Hematopoietic multipotent progenitor cell treated with erythropoietin and hydrocortisone succinate and interleukin-3 and kit ligand, for 8 days (in vitro differentiated cells): Measurements from ENCODE around the gene NKTR.

Source experiments
- DNase-seq: peaks from one replicate; pipeline ENCODE4 v3.0.0-alpha.2; 2015

Gene NKTR

GRCh38 chr3:42683875-42684598 lies 83.6 kb downstream of the NKTR start:
- DNase-seq: peak; percentile 9

- DNase-seq: no peak
These were observed 84.3 kb downstream of the NKTR start for GRCh38 chr3:42684632-42685362.

DNA sequence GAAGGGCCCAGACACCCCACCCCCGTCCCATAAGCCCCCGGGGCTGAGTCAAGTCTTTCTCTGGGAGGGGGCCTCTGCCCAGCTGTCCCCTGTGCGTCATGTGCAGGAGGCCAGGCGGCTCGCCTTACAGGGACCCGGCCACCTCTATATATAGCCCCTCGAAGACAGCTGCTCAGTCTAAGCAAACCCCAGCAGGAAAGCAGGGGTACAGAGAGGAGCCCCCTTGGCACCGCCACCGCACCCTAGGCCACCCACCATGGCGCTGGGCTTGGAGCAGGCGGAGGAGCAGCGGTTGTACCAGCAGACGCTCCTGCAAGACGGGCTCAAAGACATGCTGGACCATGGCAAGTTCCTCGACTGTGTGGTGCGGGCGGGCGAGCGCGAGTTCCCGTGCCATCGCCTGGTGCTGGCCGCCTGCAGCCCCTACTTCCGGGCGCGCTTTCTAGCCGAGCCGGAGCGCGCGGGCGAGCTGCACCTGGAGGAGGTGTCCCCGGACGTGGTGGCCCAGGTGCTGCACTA lies 84.9 kb downstream of the NKTR start, which contains the start of gene KLHL40:
Gene KLHL40 (plus strand): TSS at position 175 of the 519 bp plus-strand sequence. CDS start 82 bp downstream, at position 257.
- DNase-seq: no peak

DNA sequence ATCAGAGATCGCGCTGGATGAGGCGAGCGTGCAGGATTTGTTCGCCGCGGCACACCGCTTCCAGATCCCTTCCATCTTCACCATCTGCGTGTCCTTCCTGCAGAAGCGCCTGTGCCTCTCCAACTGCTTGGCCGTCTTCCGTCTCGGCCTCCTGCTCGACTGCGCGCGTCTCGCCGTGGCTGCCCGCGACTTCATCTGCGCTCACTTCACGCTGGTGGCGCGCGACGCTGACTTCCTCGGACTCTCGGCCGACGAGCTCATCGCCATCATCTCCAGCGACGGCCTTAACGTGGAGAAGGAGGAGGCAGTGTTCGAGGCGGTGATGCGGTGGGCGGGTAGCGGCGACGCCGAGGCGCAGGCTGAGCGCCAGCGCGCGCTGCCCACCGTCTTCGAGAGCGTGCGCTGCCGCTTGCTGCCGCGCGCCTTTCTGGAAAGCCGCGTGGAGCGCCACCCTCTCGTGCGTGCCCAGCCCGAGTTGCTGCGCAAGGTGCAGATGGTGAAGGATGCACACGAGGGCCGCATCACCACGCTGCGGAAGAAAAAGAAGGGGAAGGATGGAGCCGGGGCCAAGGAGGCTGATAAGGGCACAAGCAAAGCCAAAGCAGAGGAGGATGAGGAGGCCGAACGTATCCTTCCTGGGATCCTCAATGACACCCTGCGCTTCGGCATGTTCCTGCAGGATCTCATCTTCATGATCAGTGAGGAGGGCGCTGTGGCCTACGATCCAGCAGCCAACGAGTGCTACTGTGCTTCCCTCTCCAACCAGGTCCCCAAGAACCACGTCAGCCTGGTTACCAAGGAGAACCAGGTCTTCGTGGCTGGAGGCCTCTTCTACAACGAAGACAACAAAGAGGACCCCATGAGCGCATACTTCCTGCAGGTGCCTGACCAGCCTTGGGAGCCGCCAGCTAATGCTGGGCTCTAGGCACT lies 85.7 kb downstream of the NKTR start:
- DNase-seq: no peak

GRCh38 chr3:42686832-42687650 lies 86.6 kb downstream of the NKTR start:
- DNase-seq: no peak

GRCh38 chr3:42688016-42688415 lies 87.5 kb downstream of the NKTR start:
- DNase-seq: no peak

DNA sequence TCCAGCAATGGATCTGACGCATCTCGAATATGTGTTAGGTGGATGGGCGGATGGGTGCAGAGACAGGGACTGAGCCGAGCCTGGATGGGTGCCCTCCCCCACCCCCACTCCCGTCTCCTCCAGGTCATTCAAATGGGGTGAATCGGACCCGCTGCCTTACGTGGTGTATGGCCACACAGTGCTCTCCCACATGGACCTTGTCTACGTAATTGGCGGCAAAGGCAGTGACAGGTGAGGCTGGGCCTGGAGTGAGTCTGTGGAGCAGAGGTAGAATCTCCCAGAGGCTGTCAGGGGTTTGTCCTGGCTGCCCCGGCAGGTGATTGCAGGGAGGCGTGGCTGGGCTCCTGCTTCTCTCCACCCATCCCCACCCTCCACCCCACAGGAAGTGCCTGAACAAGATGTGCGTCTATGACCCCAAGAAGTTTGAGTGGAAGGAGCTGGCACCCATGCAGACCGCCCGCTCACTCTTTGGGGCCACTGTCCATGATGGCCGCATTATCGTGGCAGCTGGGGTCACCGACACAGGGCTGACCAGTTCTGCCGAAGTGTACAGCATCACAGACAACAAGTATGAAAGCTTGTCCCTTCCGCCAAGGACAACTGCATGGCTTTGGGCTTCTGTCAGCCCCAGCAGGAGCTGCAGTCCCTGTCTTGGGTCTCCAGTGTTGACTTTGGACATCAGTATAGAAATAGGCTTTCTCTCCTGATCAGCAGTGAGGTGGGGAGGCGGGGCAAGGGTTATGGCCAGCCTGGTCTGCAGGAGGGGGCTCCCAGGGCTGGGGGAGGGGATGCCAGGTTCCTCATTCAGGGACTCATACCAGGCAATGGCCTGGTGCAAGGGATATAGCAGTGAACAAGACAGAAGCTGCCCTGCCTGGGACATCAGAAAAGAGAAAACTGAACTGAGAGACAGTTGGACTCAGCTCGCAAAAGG lies 88.3 kb downstream of the NKTR start:
- no peak for DNase-seq

GRCh38 chr3:42689421-42690014 lies 89.0 kb downstream of the NKTR start:
- DNase-seq: no peak

DNA sequence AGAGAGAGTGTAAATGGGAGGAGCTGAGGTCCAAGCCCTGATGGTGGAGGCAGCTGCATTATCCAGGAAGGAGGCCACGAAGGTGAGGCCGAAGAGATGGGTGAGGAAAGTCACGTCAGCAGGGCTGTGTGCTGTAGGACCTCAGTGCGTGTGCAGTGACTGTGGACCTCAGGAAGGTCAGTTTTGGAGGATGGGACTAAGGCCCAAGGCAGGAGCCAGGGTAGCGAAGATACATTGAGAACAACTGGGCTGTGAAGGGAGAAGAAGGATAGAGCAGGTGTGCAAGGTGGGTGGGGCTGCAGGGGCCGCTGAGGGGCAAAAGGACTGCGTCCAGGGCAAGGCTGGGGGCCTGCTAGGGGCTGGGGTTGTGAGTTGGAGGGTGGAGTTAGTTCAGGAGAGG lies 89.7 kb downstream of the NKTR start:
- DNase-seq: no peak

- DNase-seq: no peak
These were observed 90.5 kb downstream of the NKTR start for GRCh38 chr3:42690766-42691680.

DNA sequence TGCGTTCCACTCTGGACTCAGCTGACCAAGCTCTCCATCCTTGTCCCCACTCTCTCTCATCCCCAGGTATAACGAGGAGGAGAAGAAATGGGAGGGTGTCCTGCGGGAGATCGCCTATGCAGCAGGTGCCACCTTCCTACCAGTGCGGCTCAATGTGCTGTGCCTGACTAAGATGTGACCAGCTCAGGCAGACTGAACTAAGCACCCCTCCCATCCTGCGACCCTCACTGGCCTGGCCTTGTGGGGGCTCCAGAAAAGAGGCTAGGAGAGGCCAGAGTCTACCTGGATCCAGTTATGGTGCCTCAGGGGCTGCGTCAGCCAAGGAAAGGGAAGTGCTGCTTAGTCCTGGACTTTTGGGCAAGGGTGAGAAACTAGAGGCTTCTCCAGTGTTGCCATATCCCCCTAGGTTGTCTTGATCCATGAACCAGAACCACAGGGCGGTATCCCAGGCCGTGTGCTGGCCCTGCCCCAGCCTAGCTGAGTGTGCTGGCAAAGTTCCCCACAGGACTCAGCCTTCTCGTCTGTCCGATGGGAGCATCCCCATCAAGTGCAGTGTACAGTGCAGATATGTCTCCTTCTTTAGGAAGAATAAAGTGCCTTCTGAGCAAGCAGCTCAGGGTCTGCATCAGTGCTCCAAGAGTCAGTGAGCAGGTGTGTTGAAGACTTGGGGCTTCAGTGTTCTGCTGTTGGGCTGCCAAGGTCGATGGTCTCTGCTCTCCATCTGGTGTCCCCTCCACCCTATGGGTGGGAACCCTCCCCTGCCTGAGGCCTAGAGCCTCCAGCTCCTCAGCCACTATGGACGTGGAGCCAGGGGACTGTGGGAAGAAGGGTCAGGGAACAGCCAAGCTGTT lies 91.6 kb downstream of the NKTR start:
- DNase-seq: no peak

GRCh38 chr3:42692667-42693529 lies 92.4 kb downstream of the NKTR start:
- DNase-seq: no peak

- no peak for DNase-seq
These were observed 93.0 kb downstream of the NKTR start for GRCh38 chr3:42693530-42693930.

- no peak for DNase-seq
These were observed 93.9 kb downstream of the NKTR start for GRCh38 chr3:42694366-42694765.

- no peak for DNase-seq
These were observed 96.1 kb downstream of the NKTR start for GRCh38 chr3:42696356-42697288.
